Natural killer cell (primary cell): ENCODE measurements around the gene ADAMTS4. TPM values are rescaled to one million over a fixed set of nuclear protein-coding genes. Genes with fewer than 3 reads are reported as not detected.
A peak's percentile ranks its signal among the peaks of the same experiment; 100 is the strongest.

Source experiments
- ATAC-seq, 3 donors: fragments of 150-1000 bp in 2 of 3; fragments of 200-7000 bp in 1 of 3; cut with Tn5 transposase; 1 replicate in 1 of 3; 2 replicates in 2 of 3; pipeline ENCODE4 v1.10.0; 2021; ENCODE audit warnings: mild to moderate bottlenecking in 2 of 3, moderate library complexity in 2 of 3
- DNase-seq, 2 donors: peaks; one replicate each; pipeline versions ENCODE4 v3.0.0 to v3.0.0-alpha.2; 2013 to 2021; ENCODE audit warnings: mixed read lengths in 1 of 2
- H3K27ac ChIP-seq: one replicate; pipeline ENCODE4 v1.5.1; 2013; ENCODE audit warnings: mild to moderate bottlenecking, low read length
- H3K27me3 ChIP-seq: one replicate; pipeline ENCODE4 v1.6.1; 2013; ENCODE audit warnings: low read length; ENCODE audit not compliant: control insufficient read depth, insufficient read depth
- H3K36me3 ChIP-seq: one replicate; pipeline ENCODE4 v1.6.1; 2013; ENCODE audit warnings: low read length; ENCODE audit not compliant: control insufficient read depth, insufficient read depth
- H3K4me1 ChIP-seq: one replicate; pipeline ENCODE4 v1.6.1; 2013; ENCODE audit warnings: low read length; ENCODE audit not compliant: control insufficient read depth, insufficient read depth
- H3K4me3 ChIP-seq: one replicate; pipeline ENCODE4 v1.5.1; 2013; ENCODE audit warnings: low read length
- H3K9me3 ChIP-seq: one replicate; pipeline ENCODE4 v1.6.1; 2013; ENCODE audit warnings: low read length; ENCODE audit not compliant: control insufficient read depth, insufficient read depth
- H3K27ac Mint-ChIP-seq, 2 donors: one replicate each; pipeline ENCODE4 v1.8.0; 2022; ENCODE audit warnings: mild to moderate bottlenecking in 2 of 2, mixed read lengths in 2 of 2, moderate library complexity in 1 of 2
- H3K27me3 Mint-ChIP-seq, 2 donors: one replicate each; pipeline ENCODE4 v1.8.0; 2022; ENCODE audit warnings: low read depth in 2 of 2, mixed read lengths in 2 of 2
- H3K36me3 Mint-ChIP-seq: one replicate; pipeline ENCODE4 v1.8.0; 2022; ENCODE audit warnings: mixed read lengths
- H3K4me1 Mint-ChIP-seq, 2 donors: one replicate each; pipeline ENCODE4 v1.8.0; 2022; ENCODE audit warnings: mixed read lengths in 2 of 2
- H3K4me3 Mint-ChIP-seq: one replicate; pipeline ENCODE4 v1.8.0; 2022; ENCODE audit warnings: mild to moderate bottlenecking, moderate library complexity, mixed read lengths
- H3K9me3 Mint-ChIP-seq, 2 donors: one replicate each; pipeline ENCODE4 v1.8.0; 2022; ENCODE audit warnings: mixed read lengths in 2 of 2
- WGBS: methylation state at CpG from one replicate; pipeline ENCODE4 v1.1.7; 2013; ENCODE audit warnings: missing lambda C conversion rate; ENCODE audit not compliant: insufficient coverage; 5-methylcytosine and 5-hydroxymethylcytosine counted together
- intact Hi-C: fragments of 100-400 bp; cut with micrococcal nuclease; formaldehyde crosslinking; loops from one replicate; pipeline ENCODE4 v1.14.2; 2022
- total RNA-seq, 4 donors: library from RNA; stranded (reverse); fragments of 120-200 nt in 1 of 4; gene quantifications; one replicate each; pipeline versions ENCODE4 v1.2.3 to v1.2.4, GENCODE V29; 2013 to 2022
- TF ChIP-seq, protein P1 (sequence below): fragments of 200-600 bp; IDR thresholded peaks from one replicate; pipeline ENCODE4 v1.8.0; 2022; ENCODE audit warnings: antibody characterized with exemption

The ADAMTS4 gene
- total RNA-seq, 3 donors from 2014 or later (not counting 1 experiment from before 2014, with no cell fraction given) = 0.14 to 0.20 (median 0.14) TPM

- intact Hi-C loops = no loop called here
- peaks cover 35% of the 10 kb centered on the region for H3K4me1 ChIP-seq
- TF ChIP-seq, protein P1, sequence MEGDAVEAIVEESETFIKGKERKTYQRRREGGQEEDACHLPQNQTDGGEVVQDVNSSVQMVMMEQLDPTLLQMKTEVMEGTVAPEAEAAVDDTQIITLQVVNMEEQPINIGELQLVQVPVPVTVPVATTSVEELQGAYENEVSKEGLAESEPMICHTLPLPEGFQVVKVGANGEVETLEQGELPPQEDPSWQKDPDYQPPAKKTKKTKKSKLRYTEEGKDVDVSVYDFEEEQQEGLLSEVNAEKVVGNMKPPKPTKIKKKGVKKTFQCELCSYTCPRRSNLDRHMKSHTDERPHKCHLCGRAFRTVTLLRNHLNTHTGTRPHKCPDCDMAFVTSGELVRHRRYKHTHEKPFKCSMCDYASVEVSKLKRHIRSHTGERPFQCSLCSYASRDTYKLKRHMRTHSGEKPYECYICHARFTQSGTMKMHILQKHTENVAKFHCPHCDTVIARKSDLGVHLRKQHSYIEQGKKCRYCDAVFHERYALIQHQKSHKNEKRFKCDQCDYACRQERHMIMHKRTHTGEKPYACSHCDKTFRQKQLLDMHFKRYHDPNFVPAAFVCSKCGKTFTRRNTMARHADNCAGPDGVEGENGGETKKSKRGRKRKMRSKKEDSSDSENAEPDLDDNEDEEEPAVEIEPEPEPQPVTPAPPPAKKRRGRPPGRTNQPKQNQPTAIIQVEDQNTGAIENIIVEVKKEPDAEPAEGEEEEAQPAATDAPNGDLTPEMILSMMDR = no peak
- WGBS = 98% methylated on average over 6 of the region's 7 CpGs
- no peaks in the 10 kb centered on the region for H3K9me3 ChIP-seq
- DNase-seq (no peak), ATAC-seq (no peak)
- no peak overlapping the region for H3K27ac ChIP-seq
- Mint-ChIP-seq H3K27ac (peak overlapping the region; percentile 72 to 99), H3K4me1 (peaks cover 49 to 68% of the 10 kb centered on the region in 2 donors), H3K9me3 (no peaks in the 10 kb centered on the region), H3K4me3 (no peak overlapping the region), H3K27me3 (no peaks in the 10 kb centered on the region), H3K36me3 (no peaks in the 10 kb centered on the region)
- no peaks in the 10 kb centered on the region for H3K27me3 ChIP-seq
- peaks cover 20% of the 10 kb centered on the region for H3K36me3 ChIP-seq
- no peak overlapping the region for H3K4me3 ChIP-seq
Observed at GRCh38 chr1:161223805-161224694, 25.2 kb upstream of the ADAMTS4 start.

GRCh38 chr1:161222175-161223019 is 23.5 kb upstream of the ADAMTS4 start:
- Histone ChIP-seq H3K4me1 (peaks cover 43% of the 10 kb centered on the region), H3K36me3 (peaks cover 21% of the 10 kb centered on the region), H3K9me3 (no peaks in the 10 kb centered on the region), H3K4me3 (no peak overlapping the region), H3K27me3 (no peaks in the 10 kb centered on the region), H3K27ac (no peak overlapping the region)
- Mint-ChIP-seq H3K4me1 (peaks cover 59 to 77% of the 10 kb centered on the region in 2 donors), H3K4me3 (peak overlapping the region; percentile 17), H3K27ac (peak overlapping the region; percentile 72 to 99), H3K36me3 (no peaks in the 10 kb centered on the region), H3K9me3 (no peaks in the 10 kb centered on the region), H3K27me3 (no peaks in the 10 kb centered on the region)
- 92% methylated on average over 6 of the region's 6 CpGs for WGBS
- TF ChIP-seq, protein P1 = no peak
- ATAC-seq (no peak), DNase-seq (no peak)
- intact Hi-C loops = no loop called here

DNA sequence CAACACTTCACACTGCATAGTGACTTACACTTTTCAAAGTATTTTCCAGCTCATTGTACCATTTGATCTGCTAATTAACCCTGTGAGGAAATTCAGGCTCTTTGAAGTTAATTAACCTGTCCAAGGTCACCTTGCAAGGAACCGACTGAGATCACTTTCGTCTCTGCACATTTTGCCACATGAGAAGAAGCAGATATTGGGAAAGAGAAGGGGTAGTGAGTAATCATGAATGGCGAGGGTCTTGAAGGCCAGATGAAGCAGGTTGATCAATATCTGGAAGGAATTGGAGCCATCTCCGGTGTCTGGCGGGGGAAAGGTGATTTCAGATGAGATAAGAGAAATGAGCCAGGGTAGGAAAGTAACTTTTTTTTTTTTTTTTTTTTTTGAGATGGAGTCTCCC is 21.1 kb upstream of the ADAMTS4 start:
- H3K4me1 Mint-ChIP-seq = peaks cover 55 to 69% of the 10 kb centered on the region in 2 donors
- H3K27ac ChIP-seq = no peak overlapping the region
- 89% methylated on average over 5 of the region's 5 CpGs for WGBS
- TF ChIP-seq, protein P1 = no peak
- H3K36me3 ChIP-seq = peaks cover 21% of the 10 kb centered on the region
- no peak for ATAC-seq
- no peaks in the 10 kb centered on the region for H3K27me3 Mint-ChIP-seq
- no peak overlapping the region for H3K4me3 Mint-ChIP-seq
- no peaks in the 10 kb centered on the region for H3K9me3 ChIP-seq
- H3K27ac Mint-ChIP-seq = peak overlapping the region; percentile 96 to 99
- no peaks in the 10 kb centered on the region for H3K36me3 Mint-ChIP-seq
- H3K4me1 ChIP-seq = peaks cover 24% of the 10 kb centered on the region
- no peak overlapping the region for H3K4me3 ChIP-seq
- DNase-seq = no peak
- no peaks in the 10 kb centered on the region for H3K27me3 ChIP-seq
- intact Hi-C loops = no loop called here
- no peaks in the 10 kb centered on the region for H3K9me3 Mint-ChIP-seq
